HepG2 (cell line): ENCODE results near the gene MYL6B. TPM values are rescaled to one million over a fixed set of nuclear protein-coding genes. Genes with fewer than 3 reads are reported as not detected.

ENCODE experiments used
- ATAC-seq: fragments of 200-7000 bp; cut with Tn5 transposase; 3 replicates; pipeline ENCODE4 v1.9.1; 2020; ENCODE audit warnings: mild to moderate bottlenecking, moderate library complexity
- BruUV-seq: library from RNA; stranded (reverse); fragments of 400-500 nt; replicated peaks from 2 replicates; lab custom pipeline; 2021; lab: Mats Ljungman, UMichigan
- CTCF ChIA-PET: fragments of 300-600 bp; formaldehyde crosslinking; extraction: SDS; loops from one replicate; lab custom pipeline; 2021; ENCODE audit warnings: low total read pairs, inconsistent platforms, low intra/inter-chr PET ratio; lab: Yijun Ruan, JAX
- POLR2A ChIA-PET: fragments of 350-600 bp; sonication (Branson Sonifier 250); formaldehyde crosslinking; loops from one replicate; lab custom pipeline; 2020; ENCODE audit warnings: antibody characterized with exemption, inconsistent platforms; lab: Yijun Ruan, JAX
- DNase-seq: peaks from one replicate; pipeline ENCODE4 v3.0.0-alpha.2; 2015; ENCODE audit warnings: low spot score
- FAIRE-seq: peaks from 3 replicates; lab custom pipeline; 2011; peaks lifted over from hg19 to GRCh38; lab: Jason Lieb, UNC
- H2AFZ ChIP-seq: one replicate; pipeline ENCODE4 v1.6.1; 2011; ENCODE audit warnings: low read length, inconsistent platforms
- H3K27ac ChIP-seq: fragments of 300-600 bp; 3 replicates; pipeline ENCODE4 v1.8.0; 2011; ENCODE audit warnings: mixed run types, mild to moderate bottlenecking, mixed read lengths, low read length, inconsistent platforms; ENCODE audit not compliant: insufficient read depth; ENCODE audit errors: extremely low read length
- H3K27me3 ChIP-seq, 2 experiments: fragments of 200-600 bp in 1 of 2; 2 replicates in 1 of 2; 3 replicates in 1 of 2; pipeline versions ENCODE4 v1.6.0 to v1.8.0; 2011; ENCODE audit warnings: low read length in 2 of 2, mild to moderate bottlenecking in 2 of 2, moderate library complexity in 2 of 2, inconsistent platforms in 1 of 2; ENCODE audit not compliant: insufficient read depth in 2 of 2, control insufficient read depth in 1 of 2
- H3K36me3 ChIP-seq, 2 experiments: fragments of 200-600 bp in 1 of 2; replicated peaks in 1 of 2; 2 replicates in 1 of 2; 3 replicates in 1 of 2; pipeline versions ENCODE4 v1.5.1 to v1.8.0; 2011; ENCODE audit warnings: low read length in 2 of 2, inconsistent platforms in 1 of 2; ENCODE audit not compliant: insufficient read depth in 2 of 2, control insufficient read depth in 1 of 2
- H3K4me1 ChIP-seq: 2 replicates; pipeline ENCODE4 v1.5.1; 2012; ENCODE audit warnings: low read length, inconsistent platforms; ENCODE audit not compliant: insufficient read depth
- H3K4me2 ChIP-seq: 2 replicates; pipeline ENCODE4 v1.6.0; 2011; ENCODE audit warnings: low read depth, low read length, inconsistent platforms
- H3K4me3 ChIP-seq, 3 experiments: fragments of 200-600 bp in 1 of 3; sonication (generic), shearing (Covaris generic) in 1 of 3; replicated peaks in 1 of 3; 2 replicates each; pipeline ENCODE4 v1.5.1; 2011 to 2016; ENCODE audit warnings: low read length in 3 of 3, inconsistent platforms in 2 of 3, low read depth in 2 of 3, mild to moderate bottlenecking in 2 of 3, control low read depth in 1 of 3, mixed read lengths in 1 of 3; ENCODE audit not compliant: insufficient read depth in 1 of 3
- H3K79me2 ChIP-seq: one replicate; pipeline ENCODE4 v1.6.1; 2011; ENCODE audit warnings: low read length, inconsistent platforms; ENCODE audit not compliant: insufficient read depth
- H3K9ac ChIP-seq: 2 replicates; pipeline ENCODE4 v1.6.0; 2011; ENCODE audit warnings: mild to moderate bottlenecking, low read depth, low read length, inconsistent platforms; ENCODE audit not compliant: insufficient read depth
- H3K9me3 ChIP-seq: 2 replicates; pipeline ENCODE4 v1.5.1; 2012; ENCODE audit warnings: mild to moderate bottlenecking, low read length
- H4K20me1 ChIP-seq: 2 replicates; pipeline ENCODE4 v1.6.0; 2011; ENCODE audit warnings: inconsistent platforms, mild to moderate bottlenecking, low read length, moderate library complexity; ENCODE audit not compliant: insufficient read depth
- BORCS8-MEF2B ChIP-seq: sonication (generic); formaldehyde crosslinking; IDR thresholded peaks from 2 replicates; pipeline ENCODE4 v1.8.0; 2022; ENCODE audit warnings: mild to moderate bottlenecking, missing genetic modification reagents
- DRAP1 ChIP-seq: IDR thresholded peaks from 2 replicates; pipeline ENCODE4 v1.6.1; 2016; ENCODE audit warnings: missing genetic modification reagents, missing compliant biosample characterization
- HNRNPH1 ChIP-seq: fragments of 200-400 bp; formaldehyde crosslinking; optimal IDR thresholded peaks from 2 replicates; pipeline ENCODE3; 2017; ENCODE audit warnings: mild to moderate bottlenecking, low read depth, low read length
- MTA1 ChIP-seq: sonication (generic); formaldehyde crosslinking; IDR thresholded peaks from 2 replicates; pipeline ENCODE4 v1.4.0; 2020; ENCODE audit warnings: missing genetic modification reagents, mild to moderate bottlenecking, borderline replicate concordance
- MYNN ChIP-seq: sonication (generic); formaldehyde crosslinking; IDR thresholded peaks from 2 replicates; pipeline ENCODE4 v1.4.0; 2020; ENCODE audit warnings: mild to moderate bottlenecking, low read depth, missing genetic modification reagents
- PITX1 ChIP-seq: sonication (generic); formaldehyde crosslinking; IDR thresholded peaks from 2 replicates; pipeline ENCODE4 v1.5.1; 2020; ENCODE audit warnings: mild to moderate bottlenecking, missing genetic modification reagents
- ZBED4 ChIP-seq: sonication (generic); formaldehyde crosslinking; IDR thresholded peaks from 2 replicates; pipeline ENCODE4 v1.4.0; 2020; ENCODE audit warnings: missing genetic modification reagents, borderline replicate concordance
- ZFP90 ChIP-seq: sonication (generic); formaldehyde crosslinking; IDR thresholded peaks from 2 replicates; pipeline ENCODE4 v1.8.0; 2022; ENCODE audit warnings: missing genetic modification reagents, mild to moderate bottlenecking, inconsistent platforms, borderline replicate concordance
- ZNF230 ChIP-seq: sonication (generic); formaldehyde crosslinking; IDR thresholded peaks from 2 replicates; pipeline ENCODE4 v1.4.0; 2020; ENCODE audit warnings: mild to moderate bottlenecking, missing genetic modification reagents
- ZNF280B ChIP-seq: sonication (generic); formaldehyde crosslinking; IDR thresholded peaks from 2 replicates; pipeline ENCODE4 v1.5.0; 2020; ENCODE audit warnings: missing genetic modification reagents, mild to moderate bottlenecking, borderline replicate concordance
- ZNF562 ChIP-seq: sonication (generic); formaldehyde crosslinking; IDR thresholded peaks from 2 replicates; pipeline ENCODE4 v1.8.0; 2022; ENCODE audit warnings: missing genetic modification reagents, borderline replicate concordance
- ZNF574 ChIP-seq: sonication (generic); formaldehyde crosslinking; IDR thresholded peaks from 2 replicates; pipeline ENCODE4 v1.4.0; 2020; ENCODE audit warnings: missing genetic modification reagents
- ZNF576 ChIP-seq: sonication (generic); formaldehyde crosslinking; IDR thresholded peaks from 2 replicates; pipeline ENCODE4 v1.4.0; 2020; ENCODE audit warnings: mild to moderate bottlenecking, missing genetic modification reagents
- WGBS: methylation state at CpG from one replicate; pipeline ENCODE4 v1.1.6; 2017; ENCODE audit warnings: low lambda C conversion rate; 5-methylcytosine and 5-hydroxymethylcytosine counted together
- in situ Hi-C: cut with HindIII; loops from 2 replicates; pipeline ENCODE4 v1.10.0; 2017; ENCODE audit warnings: low pct_unique_long_range_greater_than_20kb; ENCODE audit not compliant: extremely low pct_ligation_motif_present
- intact Hi-C: fragments of 100-400 bp; cut with micrococcal nuclease; formaldehyde crosslinking; loops from one replicate; pipeline ENCODE4 v1.10.0; 2022; ENCODE audit not compliant: unreplicated experiment
- polyA plus RNA-seq, 8 experiments: library from polyadenylated mRNA; depleted of rRNA in 3 of 8; stranded (reverse) in 7 of 8; unstranded in 1 of 8; fragments of >200 nt; fragmentation: Illumina TruSeq in 4 of 8; extraction: Trizol in 4 of 8; gene quantifications; 2 replicates each; pipeline versions ENCODE4 v1.2.1 to v1.2.3, GENCODE V29; 2011 to 2016; ENCODE audit warnings: low read depth in 4 of 8, missing spikeins in 1 of 8, mixed read lengths in 1 of 8; ENCODE audit not compliant: insufficient read depth in 1 of 8
- total RNA-seq, 5 experiments: library from RNA; depleted of rRNA; stranded (reverse); fragments of >200 nt; fragmentation: Illumina TruSeq; extraction: Trizol; gene quantifications; 2 replicates each; pipeline ENCODE4 v1.2.3, GENCODE V29; 2016; ENCODE audit warnings: low read depth in 1 of 5

Gene MYL6B
- total and polyA plus RNA-seq, 2 of the 13 experiments (the other 11 are each of a cell fraction or from before 2014, with no cell fraction given), result 75.7 to 88.7 TPM

GRCh38 chr12:56129206-56129941 is 23.0 kb upstream of the MYL6B start:
- peak overlapping the region; percentile 80 for H3K9ac ChIP-seq
- intact Hi-C loops, result no loop called here
- peaks cover 16 to 37% of the 10 kb centered on the region in 2 experiments for H3K36me3 ChIP-seq
- POLR2A ChIA-PET, result interaction anchor here (1.9 to 3.8 kb wide), 7 partner anchors 11 to 132 kb away, joined by 5 to 58 read pairs (median 30); partner anchors contain the start of genes MYL6, PA2G4, RNF41 and RPL41
- CTCF ChIA-PET, result interaction anchor here (4.2 kb wide), 1 partner anchor 61 kb away, joined by 24 read pairs; the partner anchor contains the start of gene SMARCC2
- H3K9me3 ChIP-seq, result no peaks in the 10 kb centered on the region
- H4K20me1 ChIP-seq, result no peaks in the 10 kb centered on the region
- peaks cover 17% of the 10 kb centered on the region for H3K79me2 ChIP-seq
- H2AFZ ChIP-seq, result no peak overlapping the region
- H3K27me3 ChIP-seq, result no peaks in the 10 kb centered on the region
- no peak for FAIRE-seq
- H3K27ac ChIP-seq, result peak overlapping the region; percentile 57
- no peak for DNase-seq
- H3K4me1 ChIP-seq, result peaks cover 49% of the 10 kb centered on the region
- 8% methylated on average over 20 of the region's 29 CpGs for WGBS
- H3K4me2 ChIP-seq, result peak overlapping the region; percentile 86
- peak overlapping the region; percentile 72 to 89 (median 83) for H3K4me3 ChIP-seq
- in situ Hi-C loops, result loop anchor here (5.0 kb wide), 1 partner anchor 58 kb away; the partner anchor contains the start of gene SMARCC2
- no TSS peak for BruUV-seq
- ATAC-seq, result peak; percentile 65
- TF ChIP-seq ZNF574, result peak; percentile 24; the same call in 1 of the 2 replicates
- peak; percentile 26; the same call in 1 of the 2 replicates for TF ChIP-seq MYNN
- TF ChIP-seq MTA1, result no peak
- TF ChIP-seq DRAP1 (CRISPR knock-in tag), result peak; percentile 26; the same call in 1 of the 2 replicates
- TF ChIP-seq ZNF576 (CRISPR knock-in tag), result no peak
- no peak for TF ChIP-seq ZFP90 (CRISPR knock-in tag)
- no peak for TF ChIP-seq ZNF562 (CRISPR knock-in tag)
- no peak for TF ChIP-seq HNRNPH1
- no peak for TF ChIP-seq BORCS8-MEF2B (CRISPR knock-in tag)
- peak; percentile 28; the same call in 1 of the 2 replicates for TF ChIP-seq PITX1 (CRISPR knock-in tag)
- TF ChIP-seq ZBED4 (CRISPR knock-in tag), result no peak
- TF ChIP-seq ZNF230 (CRISPR knock-in tag), result no peak
- TF ChIP-seq ZNF280B (CRISPR knock-in tag), result no peak
